Measurements from ENCODE around the gene PLBD2.

The PLBD2 gene

GRCh38 chr12:113328368-113328889 is 30.0 kb upstream of the PLBD2 start:
- H3K4me3 ChIP-seq (ENCODE audit: control insufficient read depth, low read depth, low read length): no peak overlapping the region
- no peak for DNase-seq (ENCODE audit: low read depth)
- TF ChIP-seq, protein P1, sequence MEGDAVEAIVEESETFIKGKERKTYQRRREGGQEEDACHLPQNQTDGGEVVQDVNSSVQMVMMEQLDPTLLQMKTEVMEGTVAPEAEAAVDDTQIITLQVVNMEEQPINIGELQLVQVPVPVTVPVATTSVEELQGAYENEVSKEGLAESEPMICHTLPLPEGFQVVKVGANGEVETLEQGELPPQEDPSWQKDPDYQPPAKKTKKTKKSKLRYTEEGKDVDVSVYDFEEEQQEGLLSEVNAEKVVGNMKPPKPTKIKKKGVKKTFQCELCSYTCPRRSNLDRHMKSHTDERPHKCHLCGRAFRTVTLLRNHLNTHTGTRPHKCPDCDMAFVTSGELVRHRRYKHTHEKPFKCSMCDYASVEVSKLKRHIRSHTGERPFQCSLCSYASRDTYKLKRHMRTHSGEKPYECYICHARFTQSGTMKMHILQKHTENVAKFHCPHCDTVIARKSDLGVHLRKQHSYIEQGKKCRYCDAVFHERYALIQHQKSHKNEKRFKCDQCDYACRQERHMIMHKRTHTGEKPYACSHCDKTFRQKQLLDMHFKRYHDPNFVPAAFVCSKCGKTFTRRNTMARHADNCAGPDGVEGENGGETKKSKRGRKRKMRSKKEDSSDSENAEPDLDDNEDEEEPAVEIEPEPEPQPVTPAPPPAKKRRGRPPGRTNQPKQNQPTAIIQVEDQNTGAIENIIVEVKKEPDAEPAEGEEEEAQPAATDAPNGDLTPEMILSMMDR (IDR thresholded peaks at IDR 0.05; ENCODE audit: control insufficient read depth, insufficient read depth, low read depth, low read length, missing control alignments): no peak

DNA sequence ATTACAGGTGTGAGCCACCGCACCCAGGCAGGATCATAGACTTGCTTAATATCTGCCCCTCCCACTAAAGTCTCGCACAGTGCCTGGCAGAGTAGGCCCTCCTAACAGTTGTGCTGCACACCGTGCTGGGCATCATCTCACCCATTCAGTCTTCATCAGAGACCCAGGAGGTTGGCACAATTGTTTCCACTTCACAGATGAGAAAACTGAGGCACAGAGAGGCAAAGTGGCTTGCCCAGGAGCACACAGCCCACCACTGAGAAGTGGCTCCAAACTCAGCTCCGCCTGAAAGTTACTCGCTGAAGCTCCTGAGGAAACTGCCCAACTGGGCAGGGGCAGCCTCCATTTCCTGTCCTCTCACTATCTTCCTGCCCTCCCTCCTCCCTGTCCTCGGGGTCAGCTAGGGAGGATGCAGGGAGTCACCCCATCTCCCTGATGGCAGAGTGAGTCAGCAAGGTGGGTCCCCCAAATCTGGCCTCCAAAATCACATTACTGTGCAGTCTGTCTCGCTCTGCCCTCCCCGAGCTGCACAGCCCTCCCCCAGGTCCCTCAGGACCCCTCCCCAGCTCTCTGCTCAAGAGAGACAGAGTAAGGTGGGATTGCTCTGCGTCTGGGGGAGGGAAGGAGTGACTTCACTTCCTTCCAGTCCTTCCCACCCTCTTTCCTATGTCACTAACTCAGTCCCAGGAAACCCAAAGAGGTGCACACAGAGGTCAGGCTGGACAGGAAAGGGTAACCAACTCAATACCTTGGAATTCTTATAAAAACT is 29.2 kb upstream of the PLBD2 start:
- no peak for DNase-seq (ENCODE audit: low read depth)
- H3K4me3 ChIP-seq (ENCODE audit: control insufficient read depth, low read depth, low read length): no peak overlapping the region
- TF ChIP-seq, protein P1 (IDR thresholded peaks at IDR 0.05; ENCODE audit: control insufficient read depth, insufficient read depth, low read depth, low read length, missing control alignments): no peak

DNA sequence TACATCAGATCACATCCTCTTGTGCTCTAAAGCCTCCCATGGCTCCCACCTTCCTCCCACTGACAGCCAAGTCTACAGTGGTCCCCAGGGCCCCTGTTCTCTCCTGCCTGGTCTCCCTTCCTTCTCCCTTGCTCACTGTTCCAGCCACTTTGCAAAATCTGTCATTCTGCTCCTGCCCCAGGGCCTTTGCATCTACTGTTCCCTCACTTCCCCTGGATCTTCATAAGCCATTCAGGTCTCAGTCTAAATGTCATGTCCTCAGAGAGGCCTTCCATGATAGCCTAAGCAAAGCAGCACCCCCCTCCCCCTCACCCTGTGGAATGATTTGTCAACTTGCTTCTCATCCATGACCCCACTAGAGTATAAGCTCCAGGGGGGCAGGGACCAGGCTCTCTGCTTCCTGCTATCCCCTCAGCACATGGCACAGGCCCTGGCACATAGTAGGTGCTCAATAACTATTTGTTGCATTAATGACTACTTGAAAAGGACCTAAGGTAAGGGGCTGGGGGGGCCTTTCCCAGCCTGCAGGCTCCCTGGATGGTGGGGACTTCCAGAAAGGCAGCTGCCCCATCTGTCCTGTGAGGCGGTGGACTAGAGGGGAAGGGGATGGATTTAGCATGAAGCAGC is 28.5 kb upstream of the PLBD2 start:
- DNase-seq (ENCODE audit: low read depth): no peak

GRCh38 chr12:113330505-113330904 is 27.9 kb upstream of the PLBD2 start:
- H3K4me3 ChIP-seq (ENCODE audit: control insufficient read depth, low read depth, low read length): no peak overlapping the region
- TF ChIP-seq, protein P1 (IDR thresholded peaks at IDR 0.05; ENCODE audit: control insufficient read depth, insufficient read depth, low read depth, low read length, missing control alignments): no peak
- no peak for DNase-seq (ENCODE audit: low read depth)

More for the DNA sequence above, 28.5 kb upstream of the PLBD2 start:
- TF ChIP-seq, protein P1 (IDR thresholded peaks at IDR 0.05; ENCODE audit: control insufficient read depth, insufficient read depth, low read depth, low read length, missing control alignments): no peak
- no peak overlapping the region for H3K4me3 ChIP-seq (ENCODE audit: control insufficient read depth, low read depth, low read length)

DNA sequence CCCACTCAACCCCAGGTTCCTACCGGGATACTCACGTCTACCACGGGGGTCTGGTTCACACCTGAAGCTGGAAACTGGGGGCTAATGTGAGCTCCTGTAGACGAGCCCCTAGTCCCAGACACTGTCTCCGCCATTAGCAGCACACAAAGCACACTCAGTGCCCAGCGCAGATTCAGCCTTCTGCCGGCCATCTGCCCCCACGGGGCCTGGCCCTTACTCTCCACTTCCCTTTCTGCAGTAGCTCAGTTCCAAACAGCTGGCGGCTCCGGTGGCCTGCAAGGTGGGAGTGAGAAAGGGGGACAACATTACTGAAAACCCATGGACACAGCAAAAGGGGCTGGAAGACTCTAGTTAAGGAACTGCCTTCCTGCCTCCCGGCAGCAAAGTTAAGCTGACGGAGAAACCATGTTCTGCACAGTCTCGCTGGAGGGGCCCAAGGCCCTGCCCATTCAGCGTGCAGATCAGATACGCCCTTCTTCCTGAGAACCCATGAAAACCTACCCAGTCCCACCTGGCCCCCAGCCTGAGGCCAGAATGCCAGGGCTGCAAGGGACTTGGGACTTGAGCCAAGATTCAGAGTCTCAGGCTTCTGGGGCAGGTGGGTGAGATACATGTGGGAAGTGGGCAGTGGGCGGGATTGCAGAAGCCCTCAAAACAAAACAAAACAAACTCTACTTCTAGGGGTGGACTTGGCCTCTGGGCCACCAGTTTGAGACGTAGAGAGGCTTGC is 25.5 kb upstream of the PLBD2 start:
- TF ChIP-seq, protein P1 (IDR thresholded peaks at IDR 0.05; ENCODE audit: control insufficient read depth, insufficient read depth, low read depth, low read length, missing control alignments): no peak
- no peak for DNase-seq (ENCODE audit: low read depth)
- no peak overlapping the region for H3K4me3 ChIP-seq (ENCODE audit: control insufficient read depth, low read depth, low read length)

- TF ChIP-seq, protein P1 (IDR thresholded peaks at IDR 0.05; ENCODE audit: control insufficient read depth, insufficient read depth, low read depth, low read length, missing control alignments): no peak
- DNase-seq (ENCODE audit: low read depth): no peak
- no peak overlapping the region for H3K4me3 ChIP-seq (ENCODE audit: control insufficient read depth, low read depth, low read length)
Observed at GRCh38 chr12:113333418-113333750, 25.0 kb upstream of the PLBD2 start.

All from AG09309 (cell line).